HG02981 (cell line): Measurements from ENCODE around the gene HARBI1.

Experiments used
- ATAC-seq: cut with Tn5 transposase; IDR thresholded peaks from one replicate; pipeline ENCODE4 v1.9.1; 2021; ENCODE audit warnings: mild to moderate bottlenecking, moderate library complexity; ENCODE audit not compliant: unreplicated experiment

The HARBI1 gene

DNA sequence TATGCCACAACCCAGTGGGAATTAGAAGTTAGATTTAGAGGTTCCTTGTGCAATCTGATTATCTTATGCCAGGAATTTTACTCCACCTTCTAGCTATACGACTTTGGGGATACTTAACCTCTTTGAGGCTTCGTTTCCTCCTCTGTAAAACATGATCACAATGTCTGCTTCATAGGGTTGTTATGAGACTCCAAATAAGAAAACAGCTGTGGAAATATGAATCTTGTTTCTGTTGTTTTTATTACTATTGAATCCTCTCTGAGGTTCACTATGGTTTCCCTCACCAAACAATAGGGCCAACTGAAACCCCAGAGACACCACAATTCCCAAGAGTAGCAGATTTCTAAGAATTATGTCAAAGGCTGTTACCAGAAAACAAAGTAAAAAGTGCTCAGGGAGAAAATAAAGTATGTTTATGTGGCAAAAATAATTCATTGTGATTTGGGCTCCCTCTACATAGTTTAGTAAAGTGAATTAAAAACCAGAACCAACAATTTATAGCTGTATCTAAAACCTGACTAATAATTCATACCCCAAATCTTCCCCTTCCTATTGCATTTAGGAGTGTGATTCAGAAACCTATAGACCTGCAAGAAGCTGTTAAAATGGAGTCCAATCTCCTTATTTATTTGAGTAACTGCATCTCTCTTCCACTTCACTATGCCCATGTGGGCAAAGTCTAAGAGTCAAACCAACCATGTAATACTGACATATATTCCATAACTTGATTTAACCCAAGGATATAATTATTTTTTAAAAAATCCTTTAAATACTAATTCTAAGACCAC is 61.6 kb downstream of the HARBI1 start:
- peak; percentile 71 for ATAC-seq

DNA sequence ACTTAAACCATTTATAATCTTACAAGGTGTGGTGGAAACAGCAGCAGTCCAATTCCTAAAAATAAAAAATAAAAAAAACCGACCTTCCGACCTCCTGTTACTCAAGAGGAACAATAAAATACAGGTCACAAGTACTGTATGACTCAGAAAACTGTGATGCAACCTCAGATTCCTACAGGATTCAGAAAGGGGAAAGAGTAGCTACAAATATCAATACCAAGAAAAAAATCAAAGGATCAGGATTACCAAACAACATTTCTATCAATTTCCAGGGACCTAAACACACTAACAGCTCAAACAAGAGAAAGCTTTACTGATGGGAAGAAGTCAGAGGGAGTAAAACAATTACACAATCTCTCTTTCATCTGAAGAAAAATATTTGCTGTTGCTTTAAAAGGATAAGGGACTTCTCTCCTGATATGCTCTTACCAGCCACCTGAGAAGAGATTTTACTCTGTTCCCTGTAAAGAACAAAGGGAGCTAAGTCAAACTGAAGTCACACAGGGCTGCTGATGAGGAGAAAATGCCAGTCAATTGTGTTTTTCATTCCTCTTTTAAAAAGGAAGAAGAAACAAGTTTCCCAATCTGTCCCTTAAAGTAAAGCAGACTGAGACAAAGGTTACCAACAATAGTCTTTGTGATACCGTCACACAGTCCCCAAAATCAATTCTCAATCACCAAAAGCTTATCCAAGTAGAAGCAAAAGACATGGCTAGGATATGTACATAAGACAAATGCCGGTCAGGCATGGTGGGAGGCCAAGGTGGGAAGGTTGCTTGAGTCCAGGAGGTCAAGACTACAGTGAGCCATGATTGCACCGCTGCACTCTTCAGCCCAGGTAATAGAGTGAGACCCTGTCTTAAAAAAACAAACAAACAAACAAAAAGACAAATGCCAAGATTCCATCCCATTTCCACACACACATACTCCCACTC is 62.5 kb downstream of the HARBI1 start:
- no peak for ATAC-seq

DNA sequence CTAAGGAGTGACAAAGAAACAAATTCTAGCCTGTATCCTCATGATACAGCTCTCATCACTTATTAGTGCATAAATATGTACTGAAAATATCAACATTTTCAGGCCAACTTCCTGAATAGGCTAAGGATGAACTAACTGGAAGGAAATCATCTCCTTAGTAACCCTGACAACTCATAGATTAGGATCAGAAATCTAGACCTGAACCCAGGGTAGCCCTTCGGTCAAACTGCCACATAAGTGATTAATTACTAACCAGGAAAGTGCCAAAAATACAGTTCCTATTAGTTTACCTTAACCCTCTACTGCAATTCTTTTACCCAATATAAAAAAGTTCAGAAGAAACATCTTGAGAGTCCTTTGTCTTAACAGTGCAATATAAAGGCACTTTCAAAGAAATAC is 63.2 kb downstream of the HARBI1 start:
- ATAC-seq, result no peak
